NCI-H2171 (cell line): Measurements from ENCODE around the gene MRPL37.
A peak's percentile ranks its signal among the peaks of the same experiment; 100 is the strongest.
"Not testable (repeated sequence)": the region's sequence is repeated elsewhere in the genome, so short reads cannot be mapped to it uniquely, and the experiment has no call there.

Experiments
- DNase-seq: peaks from one replicate; lab custom pipeline; 2025; lab: John Stamatoyannopoulos, UW

The MRPL37 gene

GRCh38 chr1:54199765-54200518 is at the start of gene MRPL37, which contains the start of gene CYB5RL:
Gene MRPL37, plus strand, starts transcription at chr1:54200167. Its CDS starts 77 bp downstream, at chr1:54200244.
Gene CYB5RL, minus strand, starts transcription at chr1:54200030. Its CDS starts 4,414 bp downstream, at chr1:54195616.
- peak; percentile 97 for DNase-seq

- no peak for DNase-seq
Measured at GRCh38 chr1:54151013-54151412, 49.0 kb upstream of the MRPL37 start.

GRCh38 chr1:54152696-54153095 is 47.3 kb upstream of the MRPL37 start, which contains the start of gene CDCP2:
Gene CDCP2, minus strand, starts transcription at chr1:54153000. Its CDS starts 78 bp downstream, at chr1:54152922.
- DNase-seq = no peak

GRCh38 chr1:54153535-54154439 is 46.2 kb upstream of the MRPL37 start:
- DNase-seq = peak; percentile 61

- DNase-seq = no peak
Measured at GRCh38 chr1:54156201-54156600, 43.8 kb upstream of the MRPL37 start.

GRCh38 chr1:54156986-54157385 is 43.0 kb upstream of the MRPL37 start:
- DNase-seq = no peak

GRCh38 chr1:54157401-54157800 is 42.6 kb upstream of the MRPL37 start:
- DNase-seq = no peak

- no peak for DNase-seq
Measured at GRCh38 chr1:54158071-54158470, 41.9 kb upstream of the MRPL37 start.

- DNase-seq = no peak
Measured at GRCh38 chr1:54159733-54160316, 40.1 kb upstream of the MRPL37 start.

- no peak for DNase-seq
Measured at GRCh38 chr1:54160351-54160750, 39.6 kb upstream of the MRPL37 start.

GRCh38 chr1:54161495-54162168 is 38.3 kb upstream of the MRPL37 start:
- DNase-seq = no peak

GRCh38 chr1:54163051-54163450 is 36.9 kb upstream of the MRPL37 start:
- DNase-seq = no peak

GRCh38 chr1:54163573-54163972 is 36.4 kb upstream of the MRPL37 start:
- no peak for DNase-seq

GRCh38 chr1:54165146-54165545 is 34.8 kb upstream of the MRPL37 start:
- DNase-seq = no peak

- not testable (repeated sequence) for DNase-seq
Measured at GRCh38 chr1:54166357-54166756, 33.6 kb upstream of the MRPL37 start.

- no peak for DNase-seq
Measured at GRCh38 chr1:54167422-54168139, 32.4 kb upstream of the MRPL37 start.

GRCh38 chr1:54168206-54168965 is 31.6 kb upstream of the MRPL37 start:
- no peak for DNase-seq

- DNase-seq = no peak
Measured at GRCh38 chr1:54169068-54169467, 30.9 kb upstream of the MRPL37 start.

GRCh38 chr1:54171016-54171415 is 29.0 kb upstream of the MRPL37 start:
- DNase-seq = no peak

GRCh38 chr1:54171606-54172005 is 28.4 kb upstream of the MRPL37 start:
- DNase-seq = no peak
